GM19238 (cell line): ENCODE results near the gene PXDN.
"Not testable (repeated sequence)": the region's sequence is repeated elsewhere in the genome, so short reads cannot be mapped to it uniquely, and the experiment has no call there.

ENCODE experiments used
- DNase-seq: peaks from one replicate; pipeline ENCODE4 v3.0.0; 2011; ENCODE audit warnings: low spot score; ENCODE audit not compliant: insufficient read length

PXDN gene

DNA sequence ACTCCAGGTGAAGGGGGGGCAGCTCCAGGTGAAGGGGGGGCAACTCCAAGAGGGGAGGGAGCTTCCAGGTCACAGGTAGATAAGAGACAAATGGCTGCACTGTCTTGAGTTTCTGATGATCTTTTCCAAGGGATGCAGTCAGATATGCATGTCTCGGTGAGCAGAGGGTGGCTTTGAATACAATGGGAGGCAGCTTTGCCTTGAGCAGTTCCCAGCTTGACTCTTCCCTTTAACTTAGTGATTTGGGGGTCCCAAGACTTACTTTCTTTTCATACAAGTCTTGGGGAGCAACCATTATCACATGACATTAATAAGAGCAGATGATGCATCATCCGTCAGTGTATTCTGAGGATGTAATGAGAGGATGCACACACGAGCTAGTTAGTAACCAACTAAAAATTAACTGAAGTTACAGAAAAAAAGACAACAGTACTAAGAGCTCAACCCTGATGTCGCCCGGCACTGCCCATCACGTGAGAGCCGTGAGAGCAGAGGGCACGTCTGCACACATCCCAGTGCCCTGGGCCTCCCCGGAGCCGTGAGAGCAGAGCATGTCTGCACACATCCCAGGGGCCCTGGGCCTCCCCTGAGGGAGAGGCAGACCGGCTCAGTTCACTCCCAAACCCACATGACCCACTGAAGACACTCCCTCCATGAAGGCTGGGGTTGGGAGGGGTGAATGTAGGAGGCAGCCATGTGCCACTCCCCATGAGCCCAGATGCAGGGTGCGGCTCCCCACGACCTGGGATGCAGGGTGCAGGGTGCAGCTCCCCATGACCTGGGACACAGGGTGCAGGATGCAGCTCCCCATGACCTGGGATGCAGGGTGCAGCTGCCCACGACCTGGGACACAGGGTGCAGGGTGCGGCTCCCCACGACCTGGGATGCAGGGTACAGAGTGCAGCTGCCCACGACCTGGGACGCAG lies 39.4 kb downstream of the PXDN start:
- no peak for DNase-seq

DNA sequence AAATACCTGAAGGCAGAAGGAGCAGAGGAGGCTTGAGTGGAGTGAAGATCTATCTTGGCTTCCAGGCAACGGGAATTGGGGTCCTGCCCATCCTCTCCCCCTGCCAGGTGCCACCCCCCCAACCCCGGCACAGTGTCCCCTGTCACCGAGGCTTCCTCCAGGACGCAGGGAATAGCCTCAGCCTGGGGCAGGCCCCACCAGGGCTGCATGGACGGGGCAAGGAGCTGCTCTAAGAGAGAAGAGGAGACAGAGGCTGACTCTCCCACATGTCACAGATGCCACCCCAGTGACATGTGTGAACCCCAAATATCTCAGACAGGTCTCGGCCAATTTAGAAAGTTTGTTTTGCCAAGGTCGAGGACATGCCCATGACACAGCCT lies 42.1 kb downstream of the PXDN start:
- no peak for DNase-seq

GRCh38 chr2:1701556-1702185 lies 42.6 kb downstream of the PXDN start:
- no peak for DNase-seq

GRCh38 chr2:1701020-1701419 lies 43.3 kb downstream of the PXDN start:
- DNase-seq, result no peak

GRCh38 chr2:1700427-1700826 lies 43.9 kb downstream of the PXDN start:
- DNase-seq, result not testable (repeated sequence)

GRCh38 chr2:1698188-1698945 lies 45.9 kb downstream of the PXDN start:
- DNase-seq, result no peak

DNA sequence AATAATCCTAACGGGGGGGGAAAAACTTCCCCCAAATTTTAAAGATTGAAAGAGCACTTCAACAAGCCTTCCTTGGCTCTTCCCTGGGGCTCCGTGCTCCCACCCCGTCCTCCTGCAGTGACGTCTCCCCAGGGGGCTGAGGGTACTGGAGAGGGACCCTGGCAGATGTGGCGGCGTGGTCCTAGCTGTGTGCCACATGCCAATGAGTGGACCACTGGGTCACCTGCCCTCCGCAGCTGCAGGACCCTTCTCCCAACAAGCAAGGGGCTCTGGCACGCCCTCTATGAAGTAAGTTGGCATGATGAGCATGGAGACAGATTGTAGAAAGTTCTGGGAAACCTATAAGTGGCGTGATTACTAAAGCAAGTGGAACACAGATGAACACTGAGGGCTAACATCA lies 46.7 kb downstream of the PXDN start:
- DNase-seq, result no peak

- DNase-seq, result no peak
These were observed 47.8 kb downstream of the PXDN start for GRCh38 chr2:1696472-1696871.

- DNase-seq, result no peak
These were observed 49.7 kb downstream of the PXDN start for GRCh38 chr2:1694371-1695271.

GRCh38 chr2:1693723-1694122 lies 50.6 kb downstream of the PXDN start:
- DNase-seq, result no peak

DNA sequence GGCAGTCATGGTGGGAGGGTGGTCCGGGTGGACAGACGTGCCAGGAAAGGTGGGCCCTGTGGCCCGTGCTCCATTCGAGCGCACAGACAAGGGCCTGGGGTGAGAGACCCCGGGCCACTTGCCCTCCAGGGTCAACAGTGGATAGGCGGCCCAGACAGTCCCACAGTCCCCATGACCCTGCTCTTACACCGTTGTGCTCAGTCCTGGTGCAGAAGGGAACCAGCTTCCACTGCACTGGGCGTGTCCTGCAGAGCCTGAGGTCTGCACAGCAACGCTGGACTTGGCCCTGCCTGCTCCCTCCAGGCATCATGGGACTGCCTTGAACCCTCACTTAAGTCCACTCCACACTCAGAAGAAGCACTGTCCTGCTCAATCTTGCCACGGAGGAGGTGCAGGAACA lies 52.0 kb downstream of the PXDN start:
- no peak for DNase-seq

DNA sequence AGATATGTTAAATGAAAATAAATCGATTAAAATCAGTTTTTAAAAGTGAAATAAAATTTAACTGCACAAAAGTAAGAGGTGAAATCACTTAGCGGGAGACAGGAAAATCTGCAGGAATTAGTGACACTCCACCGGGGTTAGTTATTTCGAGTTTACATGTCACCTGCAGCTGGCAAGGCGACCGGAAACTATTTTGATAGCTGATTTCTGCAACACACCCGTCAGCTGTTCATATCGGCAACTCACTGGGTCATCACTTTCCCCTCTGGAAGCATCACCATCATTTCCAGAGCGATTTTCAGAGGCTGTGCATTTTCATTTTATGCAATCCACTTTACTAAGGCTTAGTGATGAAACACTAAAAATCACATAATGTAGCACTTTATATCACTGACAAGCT lies 52.9 kb downstream of the PXDN start:
- DNase-seq, result no peak

GRCh38 chr2:1690056-1690775 lies 54.1 kb downstream of the PXDN start:
- no peak for DNase-seq

DNA sequence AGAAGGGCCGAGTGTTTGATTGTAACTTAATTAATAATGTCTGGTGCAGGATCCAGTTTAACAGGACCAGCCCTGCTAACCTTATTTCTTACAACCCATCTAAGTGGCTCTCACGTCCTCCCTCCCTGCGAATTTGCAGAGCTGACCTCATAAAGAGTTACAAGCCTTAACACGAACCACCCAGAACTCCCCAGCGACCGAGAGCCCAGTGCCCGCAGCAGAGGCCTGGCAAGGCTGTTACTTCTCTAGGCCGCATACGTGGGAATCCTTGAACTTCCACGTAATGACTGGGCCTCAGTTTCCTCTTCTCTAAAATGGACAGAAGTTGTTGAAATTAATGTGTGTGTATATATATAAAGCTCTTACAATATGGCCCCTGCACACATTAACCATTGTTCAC lies 55.5 kb downstream of the PXDN start:
- DNase-seq, result no peak

- no peak for DNase-seq
These were observed 56.2 kb downstream of the PXDN start for GRCh38 chr2:1688161-1688560.

- DNase-seq, result no peak
These were observed 57.1 kb downstream of the PXDN start for GRCh38 chr2:1687254-1687653.

- no peak for DNase-seq
These were observed 57.6 kb downstream of the PXDN start for GRCh38 chr2:1686784-1687105.

GRCh38 chr2:1685957-1686783 lies 58.1 kb downstream of the PXDN start:
- DNase-seq, result no peak

DNA sequence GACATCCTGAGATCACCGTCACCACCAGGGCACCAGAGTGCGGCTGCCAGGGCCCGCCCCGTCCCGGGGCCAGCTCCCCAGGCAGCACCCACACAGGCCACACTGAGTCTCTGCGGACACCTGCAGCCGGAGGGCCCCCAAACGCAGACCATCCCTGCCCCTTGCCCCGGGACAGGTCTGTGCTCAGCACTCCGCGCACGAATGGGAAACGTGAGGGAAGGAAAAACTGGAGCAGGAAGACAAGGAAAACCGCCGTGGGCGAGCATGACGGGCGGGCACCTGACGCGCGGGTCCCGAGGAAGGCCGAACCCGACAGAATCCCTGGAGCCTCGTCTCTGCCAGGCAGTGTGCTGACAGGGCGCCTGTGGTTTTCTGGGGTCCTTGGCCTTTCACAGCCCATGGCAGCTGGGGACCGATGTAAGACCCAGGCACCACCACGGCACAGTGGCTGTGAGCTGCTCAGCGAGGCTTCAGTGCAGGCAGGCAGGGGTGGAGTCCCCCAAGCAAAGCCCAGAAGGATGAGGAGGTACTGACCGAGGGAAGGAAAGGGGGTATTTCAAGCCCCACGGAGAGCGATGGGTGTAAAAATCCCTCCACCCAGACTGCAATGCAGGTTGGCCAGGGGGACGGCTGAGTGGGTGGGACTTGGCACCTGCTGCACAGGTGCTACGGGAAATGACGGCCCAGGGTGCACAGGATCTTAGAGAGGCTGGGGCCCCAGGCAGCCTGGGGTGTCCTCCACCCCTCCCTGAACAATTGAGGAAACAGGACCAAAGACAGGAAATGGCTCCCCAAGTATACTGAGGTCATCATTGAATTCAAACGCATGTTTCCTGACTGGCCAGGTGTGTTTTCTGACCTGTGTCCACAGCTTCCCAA lies 59.0 kb downstream of the PXDN start:
- DNase-seq, result no peak
